M059J (cell line): ENCODE data around the gene ANKRD66. TPM values are rescaled to one million over a fixed set of nuclear protein-coding genes. Genes with fewer than 3 reads are reported as not detected.

Experiments
- DNase-seq: peaks from one replicate; pipeline ENCODE4 v3.0.0-alpha.2; 2012; ENCODE audit warnings: low read depth
- total RNA-seq: library from RNA; depleted of rRNA; stranded (reverse); fragments of >200 nt; shearing (Covaris generic); gene quantifications from 2 replicates; pipeline ENCODE4 v1.2.3, GENCODE V29; 2014; rRNA removed

The ANKRD66 gene
- total RNA-seq, 1 experiment from 2014 or later = not detected

DNA sequence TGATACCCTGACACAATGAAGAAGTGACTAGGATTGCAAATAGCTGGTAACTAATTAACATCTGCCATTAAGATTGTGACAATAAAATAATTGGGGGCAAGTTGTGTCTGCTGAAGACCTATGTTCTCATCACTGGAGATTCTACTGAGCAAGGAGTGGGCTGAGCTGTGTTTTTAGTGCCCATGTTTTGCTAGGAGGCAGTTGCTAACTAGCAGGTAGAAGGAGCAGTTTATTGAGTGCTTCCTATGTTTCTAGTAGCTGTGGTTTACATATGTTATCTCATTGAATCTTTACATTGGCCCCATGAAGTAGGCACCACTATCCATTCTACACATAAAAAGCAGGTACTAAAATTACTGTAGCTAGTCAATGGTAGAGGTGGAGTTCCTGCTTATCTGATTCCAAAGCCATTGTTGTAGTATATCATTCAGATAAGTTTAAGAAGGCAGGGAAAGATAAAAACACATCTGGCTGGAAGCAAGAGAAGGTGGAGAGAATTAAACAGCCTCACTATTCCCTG lies 43.7 kb downstream of the ANKRD66 start:
- no peak for DNase-seq

DNA sequence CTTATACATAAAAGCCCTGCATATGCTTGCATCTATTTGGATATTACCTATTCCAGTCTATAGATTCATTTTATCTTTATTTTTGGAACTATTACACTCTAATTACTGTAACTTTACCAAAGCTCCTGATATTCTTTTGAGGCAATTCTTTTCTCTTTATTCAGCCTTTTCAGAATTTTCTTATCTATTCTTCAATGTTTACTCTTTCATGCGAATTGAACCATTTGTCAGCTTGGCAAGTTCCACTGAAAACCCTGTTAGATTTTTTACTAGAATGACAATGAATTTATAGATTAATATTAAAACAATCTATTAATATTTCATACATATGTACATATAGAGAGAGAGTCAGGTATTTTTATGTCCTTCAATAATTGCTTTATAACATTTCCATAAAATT lies 45.9 kb downstream of the ANKRD66 start:
- no peak for DNase-seq

DNA sequence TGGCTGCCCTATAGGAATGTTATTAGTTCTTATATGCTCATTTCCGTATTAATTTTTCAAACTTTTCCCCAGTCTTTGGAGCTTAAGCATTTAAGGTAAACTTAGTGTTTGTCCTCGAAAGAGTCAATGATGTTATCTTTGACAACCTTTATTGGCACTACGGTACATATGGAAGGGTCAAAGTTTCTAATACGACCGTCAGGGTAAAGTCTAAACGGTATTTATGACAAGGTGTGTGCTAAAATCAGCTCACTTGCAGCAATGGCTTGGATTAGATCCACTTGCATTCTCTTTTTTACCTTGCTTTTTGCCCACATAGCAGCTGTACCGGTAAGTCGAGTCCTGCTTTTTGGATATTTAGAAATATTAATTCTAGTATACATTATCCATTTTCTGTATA lies 46.4 kb downstream of the ANKRD66 start, which contains the start of gene MEP1A:
Gene MEP1A, plus strand, starts transcription at position 252 of the 400 bp plus-strand sequence. Its CDS starts 10 bp downstream, at position 262.
- DNase-seq = no peak

DNA sequence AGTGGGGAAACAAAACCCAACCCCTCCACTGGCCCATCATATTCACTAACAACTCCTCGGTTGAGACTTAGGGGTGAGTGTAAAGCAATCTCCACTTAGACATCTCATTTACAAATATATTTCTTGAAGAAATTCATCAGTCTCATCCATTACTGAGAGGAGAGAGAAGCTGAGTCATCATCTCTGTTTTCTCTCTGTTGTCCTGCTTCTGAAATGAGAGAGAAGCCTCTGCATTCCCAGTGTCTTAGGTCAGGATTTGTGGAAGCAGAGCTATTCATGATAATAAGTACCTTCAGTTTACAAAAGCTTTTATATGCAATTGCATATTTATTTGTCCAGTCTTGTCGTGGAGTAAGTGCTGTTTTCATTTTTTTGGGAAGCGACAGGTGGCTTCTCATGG lies 47.3 kb downstream of the ANKRD66 start:
- peak; percentile 57 for DNase-seq

- DNase-seq = no peak
These were observed 49.1 kb downstream of the ANKRD66 start for GRCh38 chr6:46795816-46796215.

DNA sequence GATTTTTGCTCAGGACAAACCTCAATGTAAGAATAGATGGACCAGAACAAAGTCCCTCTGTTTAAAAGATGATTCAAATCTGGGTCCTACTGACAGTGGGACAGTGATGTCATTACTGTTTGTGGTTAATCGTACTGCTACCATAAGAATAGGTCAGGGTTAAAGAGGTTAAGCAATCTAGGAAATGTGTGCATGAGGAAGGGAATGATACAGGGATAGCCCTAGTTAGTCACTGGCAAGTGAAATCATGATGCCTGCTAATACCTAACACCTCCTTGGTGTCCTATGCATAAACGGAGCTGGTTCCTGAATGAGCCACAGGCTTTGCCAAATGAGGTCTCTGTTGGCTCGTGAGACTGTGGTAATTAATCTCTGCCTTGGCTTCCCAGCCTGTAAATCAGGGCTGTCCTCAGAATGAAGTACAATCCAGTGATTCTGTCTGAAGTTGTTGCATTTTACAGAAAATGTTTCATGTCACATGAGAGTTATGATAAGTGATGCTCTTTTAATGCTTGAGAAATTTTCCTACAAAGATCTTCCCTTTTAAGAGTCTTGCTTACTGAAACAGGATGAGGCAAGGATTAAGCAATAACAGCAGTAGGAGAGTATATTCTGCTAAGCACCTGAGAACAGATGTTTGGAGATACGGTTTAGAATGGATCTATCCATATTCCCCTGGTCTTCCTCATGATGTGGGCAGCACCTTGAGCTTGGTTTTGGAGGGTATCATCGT lies 50.3 kb downstream of the ANKRD66 start:
- peak; percentile 61 for DNase-seq

DNA sequence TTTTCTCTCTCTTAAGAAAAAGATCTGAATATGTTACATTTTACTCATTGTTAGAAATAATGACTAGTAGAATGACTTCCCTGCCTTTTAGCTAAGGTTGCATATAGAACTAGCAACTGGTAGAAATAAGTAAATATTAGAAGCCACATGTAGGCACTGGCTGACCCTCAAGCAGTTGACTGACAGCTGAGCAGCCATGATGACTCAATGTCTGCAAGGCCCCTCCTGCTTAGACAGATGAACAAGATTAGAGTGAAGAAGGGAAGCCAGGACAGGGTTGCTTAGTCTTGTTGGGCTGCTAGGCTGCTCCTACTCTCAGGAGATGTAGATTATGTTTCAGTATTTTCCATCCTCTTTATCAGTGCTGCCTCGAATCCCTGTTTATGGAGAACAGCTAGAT lies 52.9 kb downstream of the ANKRD66 start:
- peak; percentile 28 for DNase-seq

GRCh38 chr6:46808806-46809205 lies 62.1 kb downstream of the ANKRD66 start:
- DNase-seq = no peak

Other genes with a start within 250 kb of the ANKRD66 start
- gene CYP39A1, start 94.1 kb upstream of the ANKRD66 start, total RNA-seq = 4.5 and 6.2 TPM in 2 replicates
- 0.86 and 6.5 TPM in 2 replicates for gene SLC25A27, start 94.0 kb upstream of the ANKRD66 start, total RNA-seq
- gene TDRD6, start 59.0 kb upstream of the ANKRD66 start, total RNA-seq = 0.02 TPM in 1 of 2 replicates, not detected in the other
- gene PLA2G7, start 11.6 kb upstream of the ANKRD66 start, total RNA-seq = 0.20 and 0.57 TPM in 2 replicates
- gene MEP1A, start 46.5 kb downstream of the ANKRD66 start, total RNA-seq = not detected in 2 replicates
- 0.07 TPM in 1 of 2 replicates, not detected in the other for gene ADGRF5, start 175.0 kb downstream of the ANKRD66 start, total RNA-seq